GM12891 (cell line): ENCODE data around the gene PSMC1.

Experiments used
- PAX5 ChIP-seq: IDR thresholded peaks from 2 replicates; pipeline ENCODE4 v1.6.1; 2011; ENCODE audit warnings: low read length, moderate library complexity, mild to moderate bottlenecking; ENCODE audit not compliant: insufficient read depth, severe bottlenecking
- POLR2A ChIP-seq: IDR thresholded peaks from 2 replicates; pipeline ENCODE4 v1.6.1; 2011; ENCODE audit warnings: low read depth, low read length, control low read depth
- POLR2AphosphoS5 ChIP-seq: IDR thresholded peaks from 2 replicates; pipeline ENCODE4 v1.6.1; 2011; ENCODE audit warnings: low read depth, low read length, control low read depth
- POU2F2 ChIP-seq: IDR thresholded peaks from 2 replicates; pipeline ENCODE4 v1.6.1; 2011; ENCODE audit warnings: low read depth, mild to moderate bottlenecking, control low read depth, low read length, moderate library complexity
- SPI1 ChIP-seq: IDR thresholded peaks from 2 replicates; pipeline ENCODE4 v1.6.1; 2011; ENCODE audit warnings: low read depth, low read length, control low read depth
- TAF1 ChIP-seq: IDR thresholded peaks from 2 replicates; pipeline ENCODE4 v1.6.1; 2011; ENCODE audit warnings: low read depth, low read length, control low read depth

- no peak for TF ChIP-seq TAF1
- no peak for TF ChIP-seq POLR2A
- no peak for TF ChIP-seq POLR2AphosphoS5
- TF ChIP-seq PAX5: no peak
- no peak for TF ChIP-seq SPI1
- TF ChIP-seq POU2F2: no peak
These were observed 48.8 kb downstream of the PSMC1 start for GRCh38 chr14:90305176-90305601.
